ENCODE results near the gene ARAP1.

The ARAP1 gene

DNA sequence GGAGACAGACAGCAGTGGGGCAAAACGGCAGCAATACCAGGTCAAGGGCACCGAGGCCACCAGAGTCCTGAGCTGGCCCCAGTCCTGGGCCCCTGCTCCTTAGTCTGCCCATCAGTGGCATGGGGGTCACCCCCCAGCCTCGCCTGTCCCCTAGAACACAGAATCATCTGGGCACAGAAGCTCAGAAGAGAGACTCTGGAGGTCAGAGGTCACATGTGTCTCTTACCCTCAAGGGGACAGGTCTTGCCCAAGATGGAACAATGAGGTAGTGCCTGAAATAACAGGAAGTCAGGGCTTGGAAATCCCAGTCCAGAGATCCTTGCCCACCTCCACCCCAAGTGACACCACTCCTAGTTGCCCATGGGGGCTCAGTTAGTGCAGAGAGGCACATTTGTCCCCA, 98.6 kb downstream of the ARAP1 start:
- no peak for DNase-seq

GRCh38 chr11:72652873-72653630, 99.2 kb downstream of the ARAP1 start:
- no peak for DNase-seq

- no peak for DNase-seq
Observed at GRCh38 chr11:72652133-72652532, 100.1 kb downstream of the ARAP1 start.

- DNase-seq: no peak
Observed at GRCh38 chr11:72649215-72649976, 102.8 kb downstream of the ARAP1 start.

GRCh38 chr11:72648384-72649136, 103.6 kb downstream of the ARAP1 start:
- no peak for DNase-seq

- no peak for DNase-seq
Observed at GRCh38 chr11:72647882-72648281, 104.3 kb downstream of the ARAP1 start.

DNA sequence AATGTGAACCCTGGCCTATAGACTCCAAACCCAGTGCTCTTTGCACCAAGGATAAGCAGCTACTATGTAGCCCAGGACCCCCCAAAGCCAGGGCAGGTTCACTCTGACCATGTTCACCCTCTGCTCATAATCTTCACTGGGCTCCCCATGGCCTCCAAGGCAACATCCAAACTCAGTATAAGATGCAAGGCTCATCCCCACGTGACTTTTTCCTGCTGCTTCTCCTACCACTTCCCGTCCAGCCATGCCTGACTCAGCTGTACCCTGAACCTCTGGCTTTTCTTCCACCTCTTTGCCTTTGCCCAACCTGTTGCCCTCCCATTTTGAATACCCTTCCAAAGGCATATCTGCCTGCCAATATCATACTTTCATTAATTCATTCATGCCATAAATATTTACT, 105.7 kb downstream of the ARAP1 start:
- DNase-seq: no peak

DNA sequence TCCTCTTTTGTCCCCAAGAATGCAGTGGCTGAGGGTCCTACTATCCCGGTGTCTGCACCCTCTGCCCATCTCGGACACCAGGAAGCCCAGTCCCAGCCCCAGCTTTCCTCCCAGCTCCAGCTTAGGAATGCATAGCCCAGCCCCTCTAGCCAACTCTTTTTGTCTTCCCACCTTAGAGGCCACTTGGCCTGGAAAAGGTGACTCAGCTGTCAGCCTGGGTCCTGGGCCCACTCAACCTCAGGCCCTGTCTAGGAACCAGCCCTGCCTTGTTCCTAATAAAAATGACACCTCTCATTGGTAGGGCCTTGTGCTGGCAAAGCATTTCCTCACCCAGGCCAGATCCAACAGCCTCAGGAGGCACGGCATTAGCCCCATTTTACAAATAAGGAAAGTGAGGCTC, 106.2 kb downstream of the ARAP1 start:
- no peak for DNase-seq

- no peak for DNase-seq
Observed at GRCh38 chr11:72643547-72643946, 108.7 kb downstream of the ARAP1 start.

DNA sequence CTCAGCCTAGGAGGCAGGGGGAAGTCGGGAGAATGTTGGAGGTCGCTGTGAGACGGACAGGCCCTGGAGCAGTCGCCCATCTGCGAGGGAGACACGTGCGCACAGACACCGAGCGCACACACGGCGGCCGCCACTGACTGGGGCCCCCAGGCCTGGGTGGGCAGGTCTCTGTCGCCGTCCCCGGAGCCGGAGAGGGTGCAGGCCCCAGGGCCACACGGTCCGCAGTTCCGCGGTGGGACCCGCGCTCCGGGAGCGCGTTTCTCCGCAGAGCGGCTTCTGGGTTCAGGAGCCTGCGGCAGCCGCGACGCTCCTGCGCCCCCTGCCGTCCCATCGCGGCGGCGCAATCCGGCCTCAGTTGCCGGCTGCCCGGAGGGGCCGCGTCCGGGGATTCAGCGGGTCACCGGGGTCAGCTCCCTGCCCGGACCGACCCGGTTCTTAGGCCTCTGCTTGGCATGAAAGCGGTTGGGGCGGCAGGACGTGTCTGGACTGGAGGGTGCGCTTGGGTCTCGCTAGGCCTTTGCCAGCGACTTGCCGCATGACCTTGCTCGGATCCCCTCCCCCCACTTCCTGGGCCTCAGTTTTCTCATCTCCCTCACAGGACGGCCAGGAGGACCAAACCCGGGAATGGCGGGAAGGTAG, 109.2 kb downstream of the ARAP1 start:
- DNase-seq: peak in 3 of 4 experiments; percentile 34 to 54 (median 46)

DNA sequence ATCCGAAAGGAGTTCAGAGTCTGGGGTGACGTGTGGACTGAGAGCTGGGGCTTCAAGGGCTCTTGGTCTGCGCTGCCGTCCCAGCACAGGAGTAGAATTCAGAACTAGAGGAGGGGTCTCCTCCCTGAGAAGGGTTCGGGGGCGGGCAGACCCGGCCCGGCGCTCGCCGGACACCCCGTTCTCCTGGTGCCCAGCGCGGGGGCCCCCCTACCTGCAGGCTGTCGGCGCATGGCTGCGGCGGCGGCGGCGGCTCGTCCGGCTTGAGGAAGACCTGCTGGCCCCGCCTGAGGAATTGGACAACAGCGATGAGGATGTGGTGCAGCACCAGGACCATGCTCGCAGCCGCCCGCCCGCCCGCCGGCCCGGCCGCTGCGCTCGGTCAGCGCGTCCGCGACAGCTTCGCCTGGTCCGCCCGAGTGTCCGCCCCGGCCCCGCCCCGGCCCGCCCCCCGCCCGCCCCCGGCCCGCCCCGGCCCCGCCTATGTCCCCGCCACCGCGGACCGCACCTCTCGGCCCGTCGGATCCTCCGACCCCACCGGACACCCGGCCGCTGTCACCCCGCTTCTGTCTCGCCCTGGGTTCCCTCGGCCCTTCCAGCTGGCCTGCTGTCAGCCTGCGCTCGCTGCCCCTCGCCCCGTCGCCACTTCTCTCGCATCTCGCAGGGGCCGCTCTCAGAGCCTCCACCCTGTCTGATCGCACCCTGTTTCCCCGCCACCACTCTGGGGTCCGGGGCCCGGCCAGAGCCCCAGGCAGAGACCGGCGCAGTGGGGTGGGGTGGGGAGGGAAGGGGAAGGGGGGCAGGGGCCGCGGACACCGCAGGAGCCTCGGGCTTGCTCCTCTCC, 109.9 kb downstream of the ARAP1 start:
- DNase-seq: peak in 1 of 4 experiments; percentile 7

GRCh38 chr11:72641522-72642042, 110.6 kb downstream of the ARAP1 start:
- no peak for DNase-seq

DNA sequence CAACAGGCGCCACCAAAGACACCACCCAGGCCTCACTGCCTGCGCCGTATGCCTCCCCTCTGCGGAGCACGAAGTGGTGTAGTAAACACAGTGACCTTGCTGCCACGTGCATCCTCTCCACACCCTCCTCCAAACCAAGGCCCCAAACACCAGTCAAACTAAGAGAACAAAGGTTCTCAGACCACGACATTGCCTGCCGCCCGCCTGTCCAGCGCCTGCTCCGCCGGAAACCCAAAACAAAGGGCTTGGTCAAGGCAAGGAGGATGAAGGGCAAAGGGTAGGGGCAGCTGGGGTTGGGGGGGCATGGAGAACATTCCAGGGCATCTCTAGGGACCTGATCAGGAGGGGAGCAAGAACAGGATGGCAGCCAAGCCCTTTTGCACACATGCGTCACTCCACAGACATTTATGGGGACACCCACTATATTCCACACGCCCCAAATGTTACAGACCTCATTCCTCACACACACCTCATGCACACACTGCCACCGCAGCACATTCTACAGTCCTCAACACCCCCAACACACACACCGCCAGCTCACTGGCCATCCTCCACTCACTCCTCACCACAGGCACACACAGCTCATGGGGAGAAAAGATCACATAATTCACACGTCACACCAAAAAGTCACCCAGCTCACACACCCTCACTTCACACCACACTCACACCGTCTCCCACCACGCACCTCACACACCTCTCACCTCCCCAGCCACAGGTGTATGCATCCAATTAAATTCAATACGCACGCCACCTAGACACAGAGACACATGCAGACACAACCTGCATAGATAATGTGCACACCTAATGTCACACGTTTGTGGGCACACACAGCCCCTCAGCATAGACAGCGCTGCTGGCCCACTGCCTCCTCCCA, 112.5 kb downstream of the ARAP1 start:
- DNase-seq: no peak

DNA sequence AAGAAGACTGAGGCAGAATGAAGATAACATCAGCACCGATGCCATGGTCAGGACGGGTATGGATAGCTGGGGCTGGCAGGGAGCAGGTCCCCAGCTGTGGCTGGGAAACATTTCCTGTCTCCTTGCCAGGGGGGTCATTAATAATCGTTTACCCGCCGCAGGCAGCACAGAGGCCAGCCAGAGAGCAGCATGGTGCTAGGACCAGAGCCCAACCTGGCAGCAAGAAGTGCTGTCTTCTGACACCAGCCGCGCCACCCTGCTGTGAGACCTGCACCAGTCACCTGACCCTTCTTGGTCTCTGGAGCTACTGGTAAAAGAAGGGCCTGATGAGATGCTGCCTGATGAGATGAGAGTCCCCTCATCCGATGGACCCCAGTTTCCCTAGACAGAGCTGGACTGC, 114.3 kb downstream of the ARAP1 start:
- no peak for DNase-seq

DNA sequence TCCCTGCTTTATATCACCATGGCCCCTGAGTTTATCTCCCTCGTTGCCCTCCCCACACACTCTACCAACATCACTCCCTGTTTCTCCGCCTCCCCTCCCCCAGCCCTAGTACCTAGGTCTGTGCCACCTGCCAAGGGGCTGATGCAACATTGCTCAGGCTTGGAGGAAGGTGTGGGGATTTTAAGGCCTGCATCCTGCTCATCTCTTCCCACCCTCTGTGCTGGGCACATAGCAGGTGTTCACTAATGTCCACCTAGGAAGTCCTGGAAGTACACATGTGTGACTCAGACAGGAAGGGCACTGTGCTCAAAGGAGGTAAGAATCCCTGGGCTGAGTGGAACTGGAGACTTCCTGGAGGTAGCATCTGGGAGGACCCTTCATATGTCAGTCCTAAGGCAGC, 115.0 kb downstream of the ARAP1 start:
- no peak for DNase-seq

- no peak for DNase-seq
Observed at GRCh38 chr11:72636376-72636775, 115.8 kb downstream of the ARAP1 start.

GRCh38 chr11:72635933-72636332, 116.3 kb downstream of the ARAP1 start:
- DNase-seq: no peak

DNA sequence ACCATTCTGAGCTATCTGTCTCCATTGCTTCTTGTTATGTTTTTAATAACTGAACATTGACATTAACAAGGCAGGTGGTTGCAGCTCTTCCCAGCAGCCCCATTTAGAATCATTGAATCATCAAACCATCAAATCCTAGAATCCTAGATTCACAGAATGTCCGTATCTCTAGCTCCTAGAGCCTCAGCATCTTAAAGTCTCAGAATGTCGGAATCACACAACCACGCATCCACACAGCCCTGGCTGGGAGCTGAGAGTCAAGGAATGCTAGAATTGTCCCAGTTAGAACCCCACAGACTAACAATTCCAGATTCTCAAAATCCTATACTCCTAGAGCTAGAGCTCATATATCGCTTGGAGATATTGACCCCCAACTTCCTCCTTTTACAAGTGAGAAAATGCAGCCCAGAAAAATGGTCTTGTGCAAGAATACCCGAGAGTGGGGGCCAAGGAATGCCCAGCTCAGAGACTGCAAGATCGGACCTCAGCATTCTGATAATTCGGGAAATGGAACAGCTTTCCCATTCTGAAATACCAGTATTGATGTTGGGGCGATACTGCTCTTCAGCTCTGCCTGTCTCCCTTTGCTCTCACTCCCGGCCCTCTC, 116.8 kb downstream of the ARAP1 start:
- no peak for DNase-seq

Data from activated naive CD4-positive, alpha-beta T cell (primary cell).